Natural killer cell (primary cell): ENCODE results near the gene BCL2. TPM values are rescaled to one million over a fixed set of nuclear protein-coding genes. Genes with fewer than 3 reads are reported as not detected.

Source experiments
- ATAC-seq, 3 donors: fragments of 150-1000 bp in 2 of 3; fragments of 200-7000 bp in 1 of 3; cut with Tn5 transposase; 1 replicate in 1 of 3; 2 replicates in 2 of 3; pipeline ENCODE4 v1.10.0; 2021; ENCODE audit warnings: mild to moderate bottlenecking in 2 of 3, moderate library complexity in 2 of 3
- DNase-seq, 2 donors: peaks; one replicate each; pipeline versions ENCODE4 v3.0.0 to v3.0.0-alpha.2; 2013 to 2021; ENCODE audit warnings: mixed read lengths in 1 of 2
- H3K27ac ChIP-seq: one replicate; pipeline ENCODE4 v1.5.1; 2013; ENCODE audit warnings: mild to moderate bottlenecking, low read length
- H3K27me3 ChIP-seq: one replicate; pipeline ENCODE4 v1.6.1; 2013; ENCODE audit warnings: low read length; ENCODE audit not compliant: control insufficient read depth, insufficient read depth
- H3K36me3 ChIP-seq: one replicate; pipeline ENCODE4 v1.6.1; 2013; ENCODE audit warnings: low read length; ENCODE audit not compliant: control insufficient read depth, insufficient read depth
- H3K4me1 ChIP-seq: one replicate; pipeline ENCODE4 v1.6.1; 2013; ENCODE audit warnings: low read length; ENCODE audit not compliant: control insufficient read depth, insufficient read depth
- H3K4me3 ChIP-seq: one replicate; pipeline ENCODE4 v1.5.1; 2013; ENCODE audit warnings: low read length
- H3K9me3 ChIP-seq: one replicate; pipeline ENCODE4 v1.6.1; 2013; ENCODE audit warnings: low read length; ENCODE audit not compliant: control insufficient read depth, insufficient read depth
- H3K27ac Mint-ChIP-seq, 2 donors: one replicate each; pipeline ENCODE4 v1.8.0; 2022; ENCODE audit warnings: mild to moderate bottlenecking in 2 of 2, mixed read lengths in 2 of 2, moderate library complexity in 1 of 2
- H3K27me3 Mint-ChIP-seq, 2 donors: one replicate each; pipeline ENCODE4 v1.8.0; 2022; ENCODE audit warnings: low read depth in 2 of 2, mixed read lengths in 2 of 2
- H3K36me3 Mint-ChIP-seq: one replicate; pipeline ENCODE4 v1.8.0; 2022; ENCODE audit warnings: mixed read lengths
- H3K4me1 Mint-ChIP-seq, 2 donors: one replicate each; pipeline ENCODE4 v1.8.0; 2022; ENCODE audit warnings: mixed read lengths in 2 of 2
- H3K4me3 Mint-ChIP-seq: one replicate; pipeline ENCODE4 v1.8.0; 2022; ENCODE audit warnings: mild to moderate bottlenecking, moderate library complexity, mixed read lengths
- H3K9me3 Mint-ChIP-seq, 2 donors: one replicate each; pipeline ENCODE4 v1.8.0; 2022; ENCODE audit warnings: mixed read lengths in 2 of 2
- CTCF ChIP-seq: fragments of 200-600 bp; IDR thresholded peaks from one replicate; pipeline ENCODE4 v1.8.0; 2022; ENCODE audit warnings: antibody characterized with exemption
- WGBS: methylation state at CpG from one replicate; pipeline ENCODE4 v1.1.7; 2013; ENCODE audit warnings: missing lambda C conversion rate; ENCODE audit not compliant: insufficient coverage; 5-methylcytosine and 5-hydroxymethylcytosine counted together
- intact Hi-C: fragments of 100-400 bp; cut with micrococcal nuclease; formaldehyde crosslinking; loops from one replicate; pipeline ENCODE4 v1.14.2; 2022
- total RNA-seq, 4 donors: library from RNA; stranded (reverse); fragments of 120-200 nt in 1 of 4; gene quantifications; one replicate each; pipeline versions ENCODE4 v1.2.3 to v1.2.4, GENCODE V29; 2013 to 2022

The BCL2 gene
- total RNA-seq, 3 donors from 2014 or later (not counting 1 experiment from before 2014, with no cell fraction given) = 28.2 to 64.2 (median 33.4) TPM

- H3K27me3 Mint-ChIP-seq = no peaks in the 10 kb centered on the region
- 93% methylated on average over 6 of the region's 6 CpGs for WGBS
- no peak for DNase-seq
- H3K27ac ChIP-seq = no peak overlapping the region
- H3K4me1 Mint-ChIP-seq = peaks cover 15 to 23% of the 10 kb centered on the region in 2 donors
- no peak overlapping the region for H3K4me3 Mint-ChIP-seq
- no peaks in the 10 kb centered on the region for H3K9me3 Mint-ChIP-seq
- no peak overlapping the region for H3K4me3 ChIP-seq
- peaks cover 4% of the 10 kb centered on the region for H3K4me1 ChIP-seq
- peaks cover 5% of the 10 kb centered on the region for H3K36me3 ChIP-seq
- H3K36me3 Mint-ChIP-seq = no peaks in the 10 kb centered on the region
- no peak for ATAC-seq
- intact Hi-C loops = no loop called here
- H3K9me3 ChIP-seq = no peaks in the 10 kb centered on the region
- H3K27me3 ChIP-seq = no peaks in the 10 kb centered on the region
- H3K27ac Mint-ChIP-seq = no peak overlapping the region
- TF ChIP-seq CTCF = no peak
These were observed 75.0 kb downstream of the BCL2 start for GRCh38 chr18:63244607-63245006.

- Histone ChIP-seq H3K27ac (no peak overlapping the region), H3K4me3 (no peak overlapping the region), H3K36me3 (peaks cover 2% of the 10 kb centered on the region), H3K9me3 (no peaks in the 10 kb centered on the region), H3K4me1 (peaks cover 6% of the 10 kb centered on the region), H3K27me3 (no peaks in the 10 kb centered on the region)
- Mint-ChIP-seq H3K36me3 (no peaks in the 10 kb centered on the region), H3K27ac (peak overlapping the region in 1 of 2 donors; percentile 5), H3K27me3 (no peaks in the 10 kb centered on the region), H3K4me1 (peaks cover 15 to 20% of the 10 kb centered on the region in 2 donors), H3K4me3 (no peak overlapping the region), H3K9me3 (no peaks in the 10 kb centered on the region)
- ATAC-seq (no peak), DNase-seq (no peak)
- TF ChIP-seq CTCF = no peak
- intact Hi-C loops = no loop called here
- 96% methylated on average over 7 of the region's 7 CpGs for WGBS
These were observed 77.8 kb downstream of the BCL2 start for GRCh38 chr18:63241760-63242159.

- 86% methylated on average over 2 of the region's 3 CpGs for WGBS
- Mint-ChIP-seq H3K27me3 (no peaks in the 10 kb centered on the region), H3K4me3 (no peak overlapping the region), H3K4me1 (peaks cover 19 to 21% of the 10 kb centered on the region in 2 donors), H3K27ac (no peak overlapping the region), H3K36me3 (no peaks in the 10 kb centered on the region), H3K9me3 (no peaks in the 10 kb centered on the region)
- TF ChIP-seq CTCF = no peak
- Histone ChIP-seq H3K36me3 (peaks cover 2% of the 10 kb centered on the region), H3K4me1 (peaks cover 6% of the 10 kb centered on the region), H3K4me3 (no peak overlapping the region), H3K9me3 (no peaks in the 10 kb centered on the region), H3K27me3 (no peaks in the 10 kb centered on the region), H3K27ac (no peak overlapping the region)
- peak in 1 of 3 donors; percentile 67 for ATAC-seq
- no peak for DNase-seq
- intact Hi-C loops = no loop called here
These were observed 78.3 kb downstream of the BCL2 start for GRCh38 chr18:63241317-63241712.
